SK-N-DZ (cell line): Measurements from ENCODE around the gene ABHD8.

ENCODE experiments used
- DNase-seq: peaks from one replicate; pipeline ENCODE4 v3.0.0-alpha.2; 2015; ENCODE audit warnings: low spot score

The ABHD8 gene

DNA sequence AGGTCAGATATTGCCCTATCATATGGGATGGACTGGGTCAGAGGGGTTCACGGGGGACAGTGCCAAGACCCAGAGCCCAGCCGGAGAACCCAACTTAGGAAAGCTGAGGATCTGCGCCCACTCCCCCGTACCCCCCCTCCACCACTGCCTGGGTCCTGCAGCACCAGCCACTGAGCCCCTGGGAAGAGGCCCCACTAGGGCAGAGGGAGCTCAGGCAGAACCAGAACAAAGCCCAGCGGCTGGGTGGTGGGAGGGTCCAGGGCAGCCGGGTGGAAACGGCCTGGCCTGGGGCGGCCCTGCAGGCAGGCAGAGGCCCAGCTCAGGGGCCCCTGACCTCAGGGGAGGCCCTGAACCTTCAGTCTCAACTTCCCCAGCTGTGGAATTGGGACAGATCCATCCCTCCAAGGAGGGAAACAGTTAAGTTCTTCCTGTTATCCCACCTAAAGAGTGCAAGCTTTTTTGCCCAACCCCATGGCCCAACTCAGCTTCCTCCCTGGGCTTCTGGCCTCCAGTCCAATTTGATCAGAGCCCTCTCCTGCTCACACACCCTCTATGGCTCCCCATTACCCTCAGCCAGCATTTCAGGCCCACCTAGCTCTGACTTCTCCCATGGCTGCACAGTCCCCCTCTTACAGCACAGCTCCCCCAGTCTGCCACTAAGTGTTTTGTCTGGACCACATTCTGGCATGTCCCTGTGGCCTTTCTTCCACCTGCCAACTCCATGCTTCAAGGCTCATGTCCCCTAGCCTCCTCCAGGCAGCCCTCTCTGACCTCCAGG is 60.6 kb downstream of the ABHD8 start:
- no peak for DNase-seq
